Stimulated activated naive CD8-positive, alpha-beta T cell treated with anti-CD3 and anti-CD28 coated beads, Interleukin-15, amount 100 ng/mL, for 72 hours (primary cell): ENCODE data around the gene PIM1.
"Not testable (repeated sequence)": the region's sequence is repeated elsewhere in the genome, so short reads cannot be mapped to it uniquely, and the experiment has no call there.

Source experiments
- ATAC-seq: fragments of 150-1000 bp; cut with Tn5 transposase; 2 replicates; pipeline ENCODE4 v1.10.0; 2021; ENCODE audit warnings: mild to moderate bottlenecking, moderate library complexity
- DNase-seq, 2 donors: peaks; one replicate each; pipeline ENCODE4 v3.0.0; 2021 to 2022
- H3K27ac Mint-ChIP-seq, 2 donors: one replicate each; pipeline ENCODE4 v1.8.0; 2022; ENCODE audit warnings: mild to moderate bottlenecking in 2 of 2, mixed read lengths in 2 of 2, moderate library complexity in 2 of 2
- H3K27me3 Mint-ChIP-seq: one replicate; pipeline ENCODE4 v1.8.0; 2022; ENCODE audit warnings: mixed read lengths
- H3K4me1 Mint-ChIP-seq: one replicate; pipeline ENCODE4 v1.8.0; 2022; ENCODE audit warnings: mild to moderate bottlenecking, mixed read lengths
- H3K4me3 Mint-ChIP-seq, 2 donors: one replicate each; pipeline ENCODE4 v1.8.0; 2022; ENCODE audit warnings: mild to moderate bottlenecking in 2 of 2, mixed read lengths in 2 of 2, moderate library complexity in 1 of 2
- H3K9me3 Mint-ChIP-seq, 2 donors: one replicate each; pipeline ENCODE4 v1.8.0; 2022; ENCODE audit warnings: mixed read lengths in 2 of 2

PIM1 gene

GRCh38 chr6:37174515-37175331 is 4.8 kb downstream of the PIM1 start:
- peaks cover 58% of the 10 kb centered on the region for H3K4me1 Mint-ChIP-seq
- no peaks in the 10 kb centered on the region for H3K27me3 Mint-ChIP-seq
- DNase-seq (peak in 1 of 2 donors; percentile 25), ATAC-seq (no peak)
- peak overlapping the region; percentile 89 to 99 for H3K4me3 Mint-ChIP-seq
- H3K27ac Mint-ChIP-seq = peak overlapping the region; percentile 98 to 99
- peaks cover 0 to 14% of the 10 kb centered on the region in 2 donors for H3K9me3 Mint-ChIP-seq

GRCh38 chr6:37175332-37176267 is 5.6 kb downstream of the PIM1 start:
- Mint-ChIP-seq H3K4me1 (peaks cover 66% of the 10 kb centered on the region), H3K27me3 (no peaks in the 10 kb centered on the region), H3K9me3 (peaks cover 0 to 14% of the 10 kb centered on the region in 2 donors), H3K27ac (peak overlapping the region; percentile 98 to 99), H3K4me3 (peak overlapping the region; percentile 89 to 99)
- peak in 1 of 2 donors; percentile 30 for DNase-seq
- ATAC-seq = no peak

DNA sequence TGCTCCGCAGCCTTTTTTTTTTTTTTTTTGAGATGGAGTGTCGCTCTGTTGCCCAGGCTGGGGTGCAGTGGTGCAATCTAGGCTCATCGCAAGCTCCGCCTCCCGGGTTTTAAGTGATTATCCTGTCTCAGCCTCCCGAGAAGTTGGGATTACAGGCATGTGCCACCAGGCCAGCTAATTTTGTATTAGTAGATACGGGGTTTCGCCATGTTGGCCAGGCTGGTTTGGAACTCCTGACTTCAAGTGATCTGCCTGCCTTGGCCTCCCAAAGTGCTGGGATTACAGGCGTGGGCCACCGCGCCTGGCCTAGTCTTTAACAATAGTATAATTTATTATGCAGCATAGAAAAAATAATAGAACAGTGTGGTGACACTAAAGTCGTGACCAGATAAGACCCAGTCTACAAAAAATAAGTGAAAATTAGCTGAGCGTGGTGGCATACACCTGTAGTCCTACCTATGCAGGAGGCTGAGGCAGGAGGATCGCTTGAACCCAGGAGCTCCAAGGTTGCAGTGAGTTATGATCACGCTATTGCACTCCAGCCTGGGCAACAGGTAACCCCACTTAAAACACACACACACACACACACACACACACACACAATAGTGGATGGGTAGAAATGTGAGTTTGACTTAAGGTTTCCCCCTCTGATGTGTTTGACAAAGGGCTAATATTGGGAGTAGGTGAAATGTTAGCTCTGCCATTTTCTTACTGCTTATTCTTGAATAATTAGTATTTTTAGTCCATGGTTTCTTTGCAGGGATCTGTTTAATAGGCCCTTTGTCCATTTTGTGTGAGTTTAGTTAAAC is 6.5 kb downstream of the PIM1 start:
- Mint-ChIP-seq H3K4me3 (peak overlapping the region; percentile 89 to 99), H3K4me1 (peaks cover 74% of the 10 kb centered on the region), H3K9me3 (peaks cover 0 to 14% of the 10 kb centered on the region in 2 donors), H3K27me3 (no peaks in the 10 kb centered on the region), H3K27ac (peak overlapping the region; percentile 19 to 63)
- DNase-seq (peak in 1 of 2 donors; percentile 29), ATAC-seq (no peak)

DNA sequence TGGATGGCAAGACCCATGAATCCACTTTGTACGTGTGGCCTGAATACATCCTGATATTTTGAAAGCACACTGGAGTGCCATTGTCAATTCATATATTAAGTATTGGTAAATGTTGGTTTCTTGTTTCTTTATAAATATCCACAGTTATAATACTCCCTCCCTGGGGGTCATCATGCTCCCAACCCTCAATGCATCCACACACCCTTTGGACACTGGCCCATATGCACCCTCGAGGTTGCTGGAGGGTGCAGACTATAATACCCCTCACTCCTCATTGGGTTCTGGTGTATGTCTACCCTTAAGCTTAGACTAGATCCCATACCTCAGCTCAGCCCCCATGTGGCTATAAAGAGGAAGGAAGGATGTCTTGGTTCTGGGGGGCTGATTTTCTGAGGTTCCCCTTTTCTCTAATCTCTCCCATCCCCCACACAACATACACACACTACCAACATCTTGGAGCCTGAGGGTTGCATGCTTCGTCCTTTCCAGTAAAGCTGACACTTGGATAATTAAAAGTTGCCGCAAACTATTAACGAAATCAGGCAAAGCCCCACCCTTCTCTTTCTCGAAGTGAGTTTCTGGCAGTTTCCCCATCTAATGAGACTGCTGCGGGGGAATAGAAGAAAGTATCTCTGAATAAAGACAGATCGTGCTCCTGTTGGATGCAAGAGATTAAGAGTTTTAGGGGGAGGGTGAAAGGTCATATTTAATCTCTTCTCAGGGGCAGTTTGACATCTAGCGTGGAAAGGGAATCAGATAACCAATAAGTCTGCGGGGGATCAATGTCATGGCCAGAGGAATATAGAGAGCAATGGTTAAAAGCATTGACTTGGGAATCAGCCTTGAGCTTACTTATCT is 7.4 kb downstream of the PIM1 start:
- peaks cover 82% of the 10 kb centered on the region for H3K4me1 Mint-ChIP-seq
- no peaks in the 10 kb centered on the region for H3K27me3 Mint-ChIP-seq
- no peak overlapping the region for H3K27ac Mint-ChIP-seq
- peaks cover 0 to 14% of the 10 kb centered on the region in 2 donors for H3K9me3 Mint-ChIP-seq
- DNase-seq = peak in 1 of 2 donors; percentile 26
- peak overlapping the region; percentile 34 to 58 for H3K4me3 Mint-ChIP-seq
- peak; percentile 21 for ATAC-seq

DNA sequence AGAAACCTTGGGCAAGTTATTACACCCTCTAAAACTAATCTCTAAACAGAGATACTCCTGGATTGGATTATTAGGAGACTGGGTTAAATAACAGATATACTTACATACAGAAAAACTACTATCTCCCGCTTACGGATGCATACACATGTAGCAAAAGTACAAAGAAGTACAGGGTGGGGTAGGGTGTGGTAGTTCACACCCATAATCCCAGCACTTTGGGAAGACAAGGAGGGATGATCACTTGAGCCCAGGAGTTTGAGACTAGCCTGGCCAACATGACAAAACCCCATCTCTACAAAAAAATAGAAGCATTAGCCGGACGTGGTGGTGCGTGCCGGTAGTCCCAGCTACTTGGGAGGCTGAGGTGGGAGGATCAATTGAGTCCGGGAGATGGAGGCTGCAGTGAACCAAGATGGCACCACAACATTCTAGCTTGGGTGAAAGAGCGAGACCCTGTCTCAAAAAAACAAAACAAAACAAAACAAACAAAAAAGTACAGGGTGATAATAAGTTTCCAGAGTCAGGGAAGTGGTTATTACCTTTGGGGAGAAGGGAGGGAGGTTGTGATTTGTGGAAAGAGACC is 8.1 kb downstream of the PIM1 start:
- H3K4me1 Mint-ChIP-seq = peaks cover 88% of the 10 kb centered on the region
- ATAC-seq (no peak), DNase-seq (no peak)
- peak overlapping the region in 1 of 2 donors; percentile 87 for H3K27ac Mint-ChIP-seq
- H3K9me3 Mint-ChIP-seq = peaks cover 0 to 14% of the 10 kb centered on the region in 2 donors
- no peak overlapping the region for H3K4me3 Mint-ChIP-seq
- no peaks in the 10 kb centered on the region for H3K27me3 Mint-ChIP-seq

- no peak overlapping the region for H3K27ac Mint-ChIP-seq
- H3K4me1 Mint-ChIP-seq = peaks cover 77% of the 10 kb centered on the region
Observed at GRCh38 chr6:37180075-37180474, 10.1 kb downstream of the PIM1 start.

DNA sequence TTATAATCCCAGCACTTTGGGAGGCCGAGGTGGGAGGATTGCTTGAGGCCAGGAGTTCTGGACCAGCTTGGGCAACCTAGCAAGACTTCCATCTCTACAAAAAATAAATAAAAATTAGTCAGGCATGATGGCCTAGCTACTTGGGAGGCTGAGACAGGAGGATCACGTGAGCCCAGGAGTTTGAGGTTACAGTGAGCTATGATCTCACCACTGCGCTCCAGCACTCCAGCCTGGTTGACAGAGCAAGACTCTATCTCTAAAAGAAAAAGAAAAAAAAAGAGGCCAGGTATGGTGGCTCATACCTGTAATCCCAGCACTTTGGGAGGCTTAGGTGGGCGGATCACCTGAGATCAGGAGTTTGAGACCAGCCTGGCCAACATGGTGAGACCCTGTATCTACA is 10.7 kb downstream of the PIM1 start:
- H3K4me3 Mint-ChIP-seq, H3K27me3 Mint-ChIP-seq, DNase-seq, ATAC-seq: not testable (repeated sequence)
- Mint-ChIP-seq H3K9me3 (peaks cover 0 to 14% of the 10 kb centered on the region in 2 donors), H3K4me1 (peaks cover 72% of the 10 kb centered on the region), H3K27ac (peak overlapping the region; percentile 61 to 71)

More at GRCh38 chr6:37180075-37180474, 10.1 kb downstream of the PIM1 start:
- no peak for DNase-seq
- Mint-ChIP-seq H3K9me3 (peaks cover 0 to 14% of the 10 kb centered on the region in 2 donors), H3K4me3 (no peak overlapping the region), H3K27me3 (no peaks in the 10 kb centered on the region)
- no peak for ATAC-seq

GRCh38 chr6:37182736-37183590 is 13.0 kb downstream of the PIM1 start:
- H3K27ac Mint-ChIP-seq = peak overlapping the region; percentile 96 to 99
- H3K4me1 Mint-ChIP-seq = peaks cover 72% of the 10 kb centered on the region
- DNase-seq (peak; percentile 69 to 85), ATAC-seq (peak; percentile 98)
- peak overlapping the region; percentile 63 to 66 for H3K4me3 Mint-ChIP-seq
- H3K27me3 Mint-ChIP-seq = no peaks in the 10 kb centered on the region
- peaks cover 0 to 11% of the 10 kb centered on the region in 2 donors for H3K9me3 Mint-ChIP-seq

GRCh38 chr6:37185949-37186720 is 16.2 kb downstream of the PIM1 start:
- H3K27ac Mint-ChIP-seq = peak overlapping the region in 1 of 2 donors; percentile 88
- not testable (repeated sequence) for DNase-seq, ATAC-seq, H3K27me3 Mint-ChIP-seq, H3K9me3 Mint-ChIP-seq
- H3K4me1 Mint-ChIP-seq = peaks cover 80% of the 10 kb centered on the region
- H3K4me3 Mint-ChIP-seq = peak overlapping the region in 1 of 2 donors; percentile 9

DNA sequence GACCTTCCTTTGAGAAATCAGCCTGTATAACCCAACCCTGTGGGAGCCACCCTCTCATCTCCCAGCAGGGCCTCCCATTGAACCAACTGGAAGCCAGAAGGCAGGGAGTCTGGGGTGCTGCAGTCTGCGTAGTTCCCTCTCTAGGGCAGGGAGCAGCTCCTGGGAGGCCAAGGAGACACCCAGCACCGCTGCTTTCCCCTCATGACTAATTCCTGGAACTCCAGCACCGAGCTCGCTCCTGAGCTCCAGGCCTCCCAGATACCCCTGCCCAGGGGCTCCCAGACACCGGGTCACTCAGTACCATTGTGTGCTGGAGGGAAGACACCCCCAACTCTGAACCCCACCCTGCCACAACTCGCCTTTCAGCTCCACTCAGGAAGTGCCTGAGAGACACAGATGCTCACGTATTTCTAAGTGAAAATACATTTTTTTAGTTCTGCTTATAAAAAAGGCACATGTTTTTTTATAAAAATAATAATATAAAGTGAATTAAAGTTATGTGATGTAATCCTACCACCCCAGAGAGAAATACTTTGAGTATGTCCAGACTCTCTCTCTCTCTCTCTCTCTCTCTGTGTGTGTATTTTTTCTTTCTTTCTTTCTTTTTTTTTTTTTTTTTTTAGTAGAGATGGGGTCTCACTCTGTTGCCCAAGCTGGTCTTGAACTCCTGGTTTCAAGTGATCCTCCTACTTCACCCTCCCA is 17.5 kb downstream of the PIM1 start:
- peaks cover 77% of the 10 kb centered on the region for H3K4me1 Mint-ChIP-seq
- ATAC-seq = no peak
- H3K4me3 Mint-ChIP-seq = peak overlapping the region; percentile 68 to 79
- no peaks in the 10 kb centered on the region for H3K27me3 Mint-ChIP-seq
- peak overlapping the region; percentile 95 to 98 for H3K27ac Mint-ChIP-seq
- DNase-seq = peak in 1 of 2 donors; percentile 28
- peaks cover 0 to 6% of the 10 kb centered on the region in 2 donors for H3K9me3 Mint-ChIP-seq

DNA sequence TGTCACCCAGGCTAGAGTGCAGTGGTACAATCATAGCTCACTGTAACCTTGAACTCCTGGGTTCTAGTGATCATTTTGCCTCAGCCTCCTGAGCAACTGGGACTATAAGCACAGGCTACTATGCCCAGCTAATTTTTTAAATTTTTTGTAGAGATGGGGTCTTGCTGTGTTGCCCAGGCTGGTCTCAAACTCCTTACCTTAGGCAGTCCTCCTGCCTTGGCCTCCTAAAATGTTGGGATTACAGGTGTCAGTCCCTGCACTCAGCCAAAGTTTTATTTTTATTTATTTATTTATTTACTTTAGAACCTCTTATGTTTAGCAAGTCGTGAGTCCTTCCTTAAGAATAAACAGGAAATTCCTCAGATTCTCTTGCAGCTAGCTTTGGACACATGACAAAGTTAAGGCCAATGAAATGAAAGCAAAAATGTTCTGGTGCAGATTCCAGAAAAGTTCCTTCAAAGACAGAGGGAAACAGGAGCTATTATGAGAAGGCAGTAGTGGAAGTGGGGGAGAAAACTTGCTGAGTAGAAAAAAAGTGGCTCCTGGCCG is 19.1 kb downstream of the PIM1 start:
- Mint-ChIP-seq H3K27ac (peak overlapping the region in 1 of 2 donors; percentile 84), H3K4me1 (peaks cover 84% of the 10 kb centered on the region)

DNA sequence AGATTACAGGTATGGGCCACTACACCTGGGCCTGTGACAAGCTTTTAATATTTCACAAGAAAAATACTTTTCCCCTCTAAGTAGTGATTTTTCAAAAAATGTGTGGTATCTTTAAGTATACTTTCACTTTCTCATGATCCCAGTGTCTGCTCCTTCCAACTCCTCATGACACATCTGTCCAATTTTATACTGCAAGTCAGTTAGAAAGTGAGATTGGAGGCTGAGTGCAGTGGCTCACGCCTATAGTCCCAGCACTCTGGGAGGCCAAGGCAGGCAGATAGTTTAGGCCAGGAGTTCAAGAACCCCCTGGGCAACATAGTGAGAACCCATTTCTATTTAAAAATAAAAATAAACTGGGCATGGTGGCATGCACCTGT is 20.2 kb downstream of the PIM1 start:
- DNase-seq = peak in 1 of 2 donors; percentile 39
- peak; percentile 74 for ATAC-seq
- Mint-ChIP-seq H3K4me1 (peaks cover 89% of the 10 kb centered on the region), H3K27me3 (no peaks in the 10 kb centered on the region), H3K4me3 (peak overlapping the region; percentile 49 to 54), H3K9me3 (peaks cover 0 to 6% of the 10 kb centered on the region in 2 donors), H3K27ac (peak overlapping the region; percentile 83 to 90)

More for the DNA sequence above, 19.1 kb downstream of the PIM1 start:
- DNase-seq = no peak
- H3K9me3 Mint-ChIP-seq = peaks cover 0 to 6% of the 10 kb centered on the region in 2 donors
- ATAC-seq = no peak
- peak overlapping the region in 1 of 2 donors; percentile 66 for H3K4me3 Mint-ChIP-seq
- no peaks in the 10 kb centered on the region for H3K27me3 Mint-ChIP-seq
